Measurements from ENCODE around the gene TFPT.

DNA sequence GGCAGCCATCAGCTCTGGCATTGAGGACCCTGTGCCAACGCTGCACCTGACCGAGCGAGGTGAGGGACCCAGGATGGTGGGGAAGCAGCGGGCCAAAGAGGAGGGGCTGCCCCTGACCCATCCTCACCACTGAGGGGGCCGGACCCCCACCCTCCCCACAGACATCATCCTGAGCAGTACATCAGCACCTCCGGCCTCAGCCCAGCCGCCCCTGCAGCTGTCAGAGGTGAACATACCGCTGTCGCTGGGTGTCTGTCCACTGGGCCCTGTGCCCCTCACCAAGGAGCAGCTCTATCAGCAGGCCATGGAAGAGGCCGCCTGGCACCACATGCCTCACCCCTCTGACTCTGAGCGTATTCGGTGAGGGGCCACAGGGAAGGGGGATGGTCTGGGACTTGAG, 36.8 kb upstream of the TFPT start:
- no peak for TF ChIP-seq FOXA1 (IDR thresholded peaks at IDR 0.05)
- TF ChIP-seq, protein P1, sequence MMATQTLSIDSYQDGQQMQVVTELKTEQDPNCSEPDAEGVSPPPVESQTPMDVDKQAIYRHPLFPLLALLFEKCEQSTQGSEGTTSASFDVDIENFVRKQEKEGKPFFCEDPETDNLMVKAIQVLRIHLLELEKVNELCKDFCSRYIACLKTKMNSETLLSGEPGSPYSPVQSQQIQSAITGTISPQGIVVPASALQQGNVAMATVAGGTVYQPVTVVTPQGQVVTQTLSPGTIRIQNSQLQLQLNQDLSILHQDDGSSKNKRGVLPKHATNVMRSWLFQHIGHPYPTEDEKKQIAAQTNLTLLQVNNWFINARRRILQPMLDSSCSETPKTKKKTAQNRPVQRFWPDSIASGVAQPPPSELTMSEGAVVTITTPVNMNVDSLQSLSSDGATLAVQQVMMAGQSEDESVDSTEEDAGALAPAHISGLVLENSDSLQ (IDR thresholded peaks at IDR 0.05) = no peak
- no peak for TF ChIP-seq SUZ12 (IDR thresholded peaks at IDR 0.05)
- no peak for TF ChIP-seq BHLHE40 (IDR thresholded peaks at IDR 0.05; ENCODE audit: borderline replicate concordance)
- no peak for TF ChIP-seq FOXM1 (IDR thresholded peaks at IDR 0.05; ENCODE audit: borderline replicate concordance)
- TF ChIP-seq FOXK2 (IDR thresholded peaks at IDR 0.05) = no peak
- TF ChIP-seq ARNT (IDR thresholded peaks at IDR 0.05) = no peak
- TF ChIP-seq NFRKB (IDR thresholded peaks at IDR 0.05) = no peak
- no peak for TF ChIP-seq HDGF (IDR thresholded peaks at IDR 0.05; ENCODE audit: borderline replicate concordance)
- no peak for TF ChIP-seq SP1 (IDR thresholded peaks at IDR 0.05)
